BJ (cell line): ENCODE results near the gene HHIPL2. TPM values are rescaled to one million over a fixed set of nuclear protein-coding genes. Genes with fewer than 3 reads are reported as not detected.
A peak's percentile ranks its signal among the peaks of the same experiment; 100 is the strongest.
"Not testable (repeated sequence)": the region's sequence is repeated elsewhere in the genome, so short reads cannot be mapped to it uniquely, and the experiment has no call there.

Experiments
- CTCF ChIA-PET: fragments of 350-600 bp; formaldehyde crosslinking; extraction: SDS; loops from one replicate; lab custom pipeline; 2021; ENCODE audit warnings: antibody characterized with exemption, inconsistent platforms; lab: Yijun Ruan, JAX
- POLR2A ChIA-PET: fragments of 300-600 bp; sonication (Branson Sonifier 250); formaldehyde crosslinking; extraction: SDS; loops from one replicate; lab custom pipeline; 2021; ENCODE audit warnings: antibody characterized with exemption; lab: Charles Lee
- DNase-seq: peaks from one replicate; pipeline ENCODE4 v3.0.0-alpha.2; 2011; ENCODE audit warnings: low read depth
- H3K27me3 ChIP-seq: 2 replicates; pipeline ENCODE4 v1.6.0; 2011; ENCODE audit warnings: low read length; ENCODE audit not compliant: control insufficient read depth, insufficient read depth
- H3K36me3 ChIP-seq: 2 replicates; pipeline ENCODE4 v1.5.1; 2011; ENCODE audit warnings: low read length; ENCODE audit not compliant: control insufficient read depth, insufficient read depth
- H3K4me3 ChIP-seq: 2 replicates; pipeline ENCODE4 v1.5.1; 2011; ENCODE audit warnings: low read depth, mild to moderate bottlenecking, control low read depth, low read length
- CTCF ChIP-seq: IDR thresholded peaks from 2 replicates; pipeline ENCODE4 v1.5.1; 2011; ENCODE audit warnings: low read depth, mild to moderate bottlenecking, control low read depth, inconsistent platforms, low read length, moderate library complexity; ENCODE audit not compliant: insufficient read depth
- polyA plus RNA-seq: library from polyadenylated mRNA; depleted of rRNA; stranded (reverse); fragments of >200 nt; gene quantifications from 2 replicates; pipeline ENCODE4 v1.2.3, GENCODE V29; 2011

HHIPL2 gene
- polyA plus RNA-seq, 1 experiment, result 0.23 TPM

- no peak for TF ChIP-seq CTCF
- Histone ChIP-seq H3K36me3 (no peaks in the 10 kb centered on the region), H3K4me3 (no peak overlapping the region), H3K27me3 (peaks cover 3% of the 10 kb centered on the region; the same call in 1 of the 2 replicates)
- ChIA-PET POLR2A (no interaction called here), CTCF (no interaction called here)
- no peak for DNase-seq
Observed at GRCh38 chr1:222522105-222522915, 25.6 kb downstream of the HHIPL2 start.

GRCh38 chr1:222521299-222522104 lies 26.4 kb downstream of the HHIPL2 start:
- Histone ChIP-seq H3K4me3 (no peak overlapping the region), H3K27me3 (peaks cover 3% of the 10 kb centered on the region; the same call in 1 of the 2 replicates), H3K36me3 (no peaks in the 10 kb centered on the region)
- ChIA-PET POLR2A (no interaction called here), CTCF (no interaction called here)
- TF ChIP-seq CTCF, result no peak
- DNase-seq, result no peak

GRCh38 chr1:222489496-222489895 lies 58.4 kb downstream of the HHIPL2 start:
- H3K36me3 ChIP-seq, H3K4me3 ChIP-seq, POLR2A ChIA-PET, H3K27me3 ChIP-seq, CTCF ChIA-PET: not testable (repeated sequence)
- DNase-seq, result peak; percentile 77

- H3K36me3 ChIP-seq, DNase-seq, H3K27me3 ChIP-seq, CTCF ChIA-PET, H3K4me3 ChIP-seq, POLR2A ChIA-PET: not testable (repeated sequence)
Observed at GRCh38 chr1:222487774-222488173, 60.1 kb downstream of the HHIPL2 start.

GRCh38 chr1:222484005-222484404 lies 63.9 kb downstream of the HHIPL2 start:
- POLR2A ChIA-PET, H3K36me3 ChIP-seq, CTCF ChIA-PET, H3K27me3 ChIP-seq, H3K4me3 ChIP-seq: not testable (repeated sequence)
- DNase-seq, result peak; percentile 53

GRCh38 chr1:222479567-222479966 lies 68.3 kb downstream of the HHIPL2 start:
- DNase-seq, H3K4me3 ChIP-seq, CTCF ChIA-PET, H3K36me3 ChIP-seq, POLR2A ChIA-PET, H3K27me3 ChIP-seq: not testable (repeated sequence)

- H3K27me3 ChIP-seq, H3K36me3 ChIP-seq: not testable (repeated sequence)
Observed at GRCh38 chr1:222476436-222476835, 71.5 kb downstream of the HHIPL2 start.

GRCh38 chr1:222473717-222474116 lies 74.2 kb downstream of the HHIPL2 start:
- H3K27me3 ChIP-seq, H3K4me3 ChIP-seq, H3K36me3 ChIP-seq, POLR2A ChIA-PET, DNase-seq: not testable (repeated sequence)
- CTCF ChIA-PET, result interaction anchor here (0.6 to 2.1 kb wide), 2 partner anchors 161 to 1223 kb away, joined by 3 to 6 read pairs; no protein-coding TSS in a partner anchor

More at GRCh38 chr1:222476436-222476835, 71.5 kb downstream of the HHIPL2 start:
- DNase-seq, POLR2A ChIA-PET, H3K4me3 ChIP-seq: not testable (repeated sequence)
- CTCF ChIA-PET, result interaction anchor here (2.3 kb wide), 1 partner anchor 10 kb away, joined by 6 read pairs; no protein-coding TSS in a partner anchor

- H3K4me3 ChIP-seq, H3K27me3 ChIP-seq, POLR2A ChIA-PET, DNase-seq, H3K36me3 ChIP-seq: not testable (repeated sequence)
- CTCF ChIA-PET, result interaction anchor here (2.1 kb wide), 1 partner anchor 161 kb away, joined by 6 read pairs; no protein-coding TSS in a partner anchor
Observed at GRCh38 chr1:222472776-222473540, 74.9 kb downstream of the HHIPL2 start.
